Measurements from ENCODE around the gene KIAA0232.

- TF ChIP-seq MAX (IDR thresholded peaks at IDR 0.05) (no peak), CTCF (IDR thresholded peaks at IDR 0.05; ENCODE audit: low read depth, low read length, missing input control) (no peak), YY1 (IDR thresholded peaks at IDR 0.05) (no peak), HNF4G (IDR thresholded peaks at IDR 0.05) (no peak), RXRA (IDR thresholded peaks at IDR 0.05) (no peak)
These were observed 24.5 kb downstream of the KIAA0232 start for GRCh38 chr4:6806924-6807626.
